Measurements from ENCODE around the gene ARMC8.

ARMC8 gene

GRCh38 chr3:138199851-138200250 is 12.8 kb downstream of the ARMC8 start:
- no peak for DNase-seq

DNA sequence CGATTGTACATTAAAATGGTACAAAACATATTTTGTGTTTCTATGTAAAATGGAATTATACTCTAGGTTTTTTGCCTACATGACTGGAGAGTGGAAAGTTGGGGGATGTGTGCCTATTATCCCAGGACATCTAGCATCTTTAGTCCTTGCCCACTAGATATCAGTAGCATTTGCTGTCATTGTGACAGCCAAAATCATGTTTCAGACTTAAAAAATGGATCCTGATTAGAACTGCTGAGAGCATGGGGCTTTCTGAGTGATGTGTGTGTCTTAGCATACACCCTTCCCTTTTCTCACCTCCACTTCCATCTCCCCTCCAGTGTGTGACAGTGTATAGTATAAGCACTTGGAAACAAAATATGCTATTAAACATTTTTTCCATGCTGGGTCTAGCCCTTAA is 13.3 kb downstream of the ARMC8 start:
- DNase-seq = no peak

GRCh38 chr3:138202945-138203701 is 16.0 kb downstream of the ARMC8 start:
- DNase-seq = no peak

DNA sequence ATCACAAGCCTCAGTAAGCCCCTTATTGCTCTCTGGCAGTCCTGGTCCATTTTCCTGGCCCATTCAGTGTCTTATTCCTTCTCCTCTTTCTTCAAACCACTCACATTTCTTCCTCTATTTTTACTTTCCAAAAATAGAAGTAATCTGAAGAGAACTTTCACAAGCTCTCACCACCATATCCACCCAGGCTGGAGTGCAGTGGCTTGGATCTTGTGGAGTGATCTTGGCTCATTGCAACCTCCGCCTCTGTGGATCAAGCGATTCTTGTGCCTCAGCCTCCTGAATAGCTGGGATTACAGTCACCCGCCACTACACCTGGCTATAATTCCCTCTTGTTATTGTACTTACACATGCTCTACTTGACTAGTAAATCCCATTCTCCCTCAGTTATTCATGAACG is 16.8 kb downstream of the ARMC8 start:
- no peak for DNase-seq

- DNase-seq = no peak
Observed at GRCh38 chr3:138205527-138205926, 18.4 kb downstream of the ARMC8 start.

GRCh38 chr3:138206196-138206595 is 19.1 kb downstream of the ARMC8 start:
- no peak for DNase-seq

GRCh38 chr3:138210528-138210927 is 23.4 kb downstream of the ARMC8 start:
- DNase-seq = no peak

GRCh38 chr3:138213398-138214085 is 26.4 kb downstream of the ARMC8 start:
- DNase-seq = no peak

DNA sequence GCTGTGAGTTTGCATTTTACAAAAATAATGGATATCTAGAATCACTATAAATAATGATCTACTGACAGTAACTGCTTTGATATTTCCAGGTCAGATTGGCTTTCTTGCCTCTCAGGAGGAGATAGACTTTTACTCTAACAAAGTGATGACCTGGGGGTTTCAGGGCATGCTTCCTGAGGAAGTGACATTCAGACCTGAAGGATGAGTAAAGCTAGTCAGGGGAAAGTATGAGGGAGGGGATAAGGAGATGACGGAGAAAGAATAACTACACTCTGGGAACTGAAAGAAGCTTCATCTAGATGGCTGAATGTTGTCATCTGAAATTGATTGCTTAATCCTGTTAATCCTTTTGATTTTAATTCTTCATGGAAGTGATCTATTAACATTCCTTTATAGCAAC is 32.2 kb downstream of the ARMC8 start:
- DNase-seq = no peak

DNA sequence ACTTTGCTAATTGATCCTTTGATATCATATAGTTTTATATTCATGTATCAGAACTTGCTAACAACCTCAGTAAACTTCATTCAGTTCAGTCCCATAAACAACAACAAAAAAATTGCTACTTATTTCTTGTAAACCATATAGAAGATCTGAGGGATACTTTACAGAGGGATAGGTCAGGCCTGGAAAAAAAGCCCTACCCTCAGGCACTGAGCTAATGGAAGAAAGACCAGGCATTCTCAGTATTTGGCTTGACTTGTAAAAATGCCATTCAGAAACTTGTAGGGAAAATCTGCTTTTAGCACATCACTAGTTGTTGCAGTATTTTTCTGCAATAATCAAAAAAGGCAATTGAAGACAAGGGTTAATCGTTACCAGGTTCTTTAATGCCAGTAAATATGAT is 33.1 kb downstream of the ARMC8 start:
- DNase-seq = no peak

DNA sequence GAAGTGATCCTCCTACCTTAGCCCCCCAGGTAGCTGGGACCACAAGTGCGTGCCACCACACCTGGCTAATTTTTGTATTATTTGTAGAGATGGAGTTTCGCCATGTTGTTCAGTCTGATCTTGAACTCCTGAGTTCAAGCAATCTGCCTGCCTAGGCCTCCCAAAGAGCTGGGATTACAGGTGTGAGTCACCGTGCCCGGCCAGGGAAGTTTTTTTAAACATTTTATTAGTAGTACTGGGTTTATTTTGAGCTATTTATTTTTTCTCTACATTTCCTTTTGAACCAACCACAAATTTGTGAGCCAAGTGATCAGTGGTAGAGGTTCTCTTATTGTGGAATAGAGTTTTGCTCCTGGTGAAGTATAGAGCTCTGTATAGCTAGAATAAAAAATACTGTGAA is 33.7 kb downstream of the ARMC8 start:
- no peak for DNase-seq

- DNase-seq = no peak
Observed at GRCh38 chr3:138222131-138222941, 35.2 kb downstream of the ARMC8 start.

DNA sequence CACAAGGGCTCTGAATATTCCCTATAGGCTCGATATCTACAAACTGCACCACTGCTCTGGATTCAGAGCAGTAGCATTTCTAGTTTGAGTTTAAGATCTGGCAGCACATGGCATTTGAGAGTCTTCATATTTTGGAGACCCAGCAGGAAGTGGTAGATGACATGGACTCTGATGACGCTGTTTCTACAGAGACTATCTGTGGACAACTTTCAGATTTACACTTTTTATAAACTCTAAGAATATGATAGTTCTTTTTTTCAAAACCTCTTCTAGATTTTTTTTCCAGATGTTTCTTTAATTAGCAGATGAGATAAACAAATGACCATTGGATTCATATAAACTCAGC is 35.8 kb downstream of the ARMC8 start:
- DNase-seq = no peak

DNA sequence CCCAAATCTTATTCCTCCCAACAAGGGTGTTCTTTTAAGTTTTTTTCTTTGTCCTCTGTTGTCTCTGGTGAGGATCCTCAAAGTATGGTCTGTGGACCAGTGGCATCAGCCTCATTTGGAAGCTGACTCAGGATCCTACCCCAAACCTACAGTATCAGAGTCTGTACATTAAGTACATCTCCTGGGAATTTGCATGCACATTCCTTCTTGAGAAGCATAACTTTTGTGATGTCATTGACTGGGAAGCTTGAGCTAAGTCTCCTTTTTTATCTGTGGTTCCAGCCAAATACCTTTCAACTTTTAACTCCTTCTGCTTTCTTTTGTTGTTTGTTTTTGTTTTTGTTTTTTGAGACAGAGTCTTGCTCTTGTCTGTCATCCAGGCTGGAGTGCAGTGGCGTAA is 40.5 kb downstream of the ARMC8 start:
- DNase-seq = no peak

DNA sequence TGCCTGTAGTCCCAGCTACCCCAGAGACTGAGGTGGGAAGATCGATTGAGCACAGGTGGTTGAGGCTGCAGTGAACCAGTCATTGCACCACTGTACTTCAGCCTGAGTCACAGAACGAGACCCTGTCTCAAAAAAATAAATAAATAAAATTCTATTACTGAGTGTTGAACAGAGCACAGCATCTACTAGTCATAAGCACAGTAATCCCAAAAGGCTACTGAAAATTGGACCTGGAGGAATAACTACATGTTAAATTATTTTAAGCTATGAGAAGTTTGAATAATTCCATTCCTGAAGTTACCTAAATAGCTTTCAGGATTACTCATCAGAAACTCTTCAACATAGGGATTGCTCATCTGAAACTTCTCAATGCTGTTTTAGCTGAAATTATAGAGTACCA is 43.4 kb downstream of the ARMC8 start:
- DNase-seq = no peak

DNA sequence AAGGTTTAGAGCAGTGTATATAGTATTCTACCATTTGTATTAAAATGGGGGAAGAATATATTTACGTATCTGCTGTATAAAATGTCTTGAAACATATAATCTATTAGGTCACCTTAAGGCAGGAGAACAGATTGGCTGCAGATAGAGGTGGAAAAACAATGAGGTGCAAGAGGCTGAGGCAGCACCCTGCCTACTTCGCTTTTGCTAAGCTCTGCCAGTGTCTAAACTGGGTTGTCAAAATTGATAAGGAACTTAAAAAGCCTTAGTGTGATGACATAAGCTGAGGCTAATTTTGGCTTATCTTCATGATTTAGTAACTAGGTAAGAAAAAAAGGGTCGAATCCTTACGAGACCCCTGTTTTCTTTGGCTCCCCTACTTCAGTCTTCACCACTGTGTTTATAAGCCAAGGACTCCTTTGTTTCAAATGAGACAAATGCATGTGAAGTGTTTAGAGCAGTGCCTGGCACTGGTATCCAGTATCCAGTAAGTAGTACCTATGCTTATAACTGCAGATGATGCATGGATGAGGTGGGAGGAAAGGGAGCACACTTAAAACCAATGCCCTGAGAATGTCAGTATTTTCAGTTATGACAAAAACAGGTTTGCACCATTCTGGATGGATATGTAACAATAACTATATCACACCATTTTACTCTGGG is 45.7 kb downstream of the ARMC8 start:
- no peak for DNase-seq

GRCh38 chr3:138234401-138235179 is 47.5 kb downstream of the ARMC8 start:
- no peak for DNase-seq

DNA sequence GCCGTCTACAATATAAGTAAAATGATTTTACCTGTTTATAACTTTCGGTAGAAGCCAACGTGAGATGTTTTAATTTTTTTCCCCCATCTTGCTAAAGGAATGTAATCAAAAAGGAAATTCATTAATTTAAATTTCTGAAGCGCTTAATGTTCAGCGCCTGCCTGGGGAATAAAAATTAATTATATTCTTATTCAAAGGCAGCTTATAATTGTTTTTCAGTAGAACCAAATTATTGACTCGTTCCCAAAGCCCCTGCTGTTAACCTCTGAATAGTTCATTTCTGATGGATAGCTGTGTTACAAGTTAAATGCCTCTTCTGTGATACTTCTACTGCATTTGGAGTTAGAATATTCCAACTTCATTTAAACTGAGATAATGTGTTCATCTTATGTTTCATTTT is 51.6 kb downstream of the ARMC8 start:
- DNase-seq = no peak

GRCh38 chr3:138241061-138241460 is 54.0 kb downstream of the ARMC8 start:
- no peak for DNase-seq

DNA sequence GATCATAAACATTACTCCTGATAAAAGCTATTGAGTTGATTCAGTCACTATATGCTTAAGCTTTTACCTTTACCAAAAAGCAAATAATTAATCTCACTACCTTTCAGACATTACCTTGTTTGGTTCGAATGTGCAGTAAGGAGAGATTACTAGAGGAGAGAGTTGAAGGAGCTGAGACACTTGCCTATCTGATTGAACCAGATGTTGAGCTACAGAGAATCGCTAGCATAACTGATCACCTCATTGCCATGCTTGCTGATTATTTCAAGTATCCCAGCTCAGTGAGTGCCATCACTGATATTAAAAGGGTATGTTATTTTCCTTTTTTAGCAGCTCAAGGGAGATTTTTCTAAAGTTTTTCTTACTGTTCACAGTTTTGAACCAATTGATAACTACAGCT is 54.6 kb downstream of the ARMC8 start:
- no peak for DNase-seq

GRCh38 chr3:138242466-138242865 is 55.4 kb downstream of the ARMC8 start:
- no peak for DNase-seq

DNA sequence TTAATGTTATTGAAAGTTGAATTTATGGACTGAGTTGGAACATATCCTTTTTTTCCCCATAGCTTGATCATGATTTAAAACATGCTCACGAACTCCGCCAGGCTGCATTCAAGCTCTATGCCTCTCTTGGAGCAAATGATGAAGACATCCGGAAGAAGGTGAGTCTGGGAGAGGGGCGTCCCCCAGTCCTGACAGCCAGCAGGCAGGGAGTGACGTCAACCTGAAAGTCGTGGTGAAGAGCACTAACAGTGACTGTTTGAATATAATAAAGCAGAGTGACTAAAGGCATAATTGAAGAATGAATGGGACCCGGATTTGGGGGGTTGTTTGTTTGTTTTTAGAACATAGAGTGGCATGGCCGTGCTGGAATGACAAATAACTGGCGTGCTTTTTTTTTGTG is 57.9 kb downstream of the ARMC8 start:
- DNase-seq = no peak

DNA sequence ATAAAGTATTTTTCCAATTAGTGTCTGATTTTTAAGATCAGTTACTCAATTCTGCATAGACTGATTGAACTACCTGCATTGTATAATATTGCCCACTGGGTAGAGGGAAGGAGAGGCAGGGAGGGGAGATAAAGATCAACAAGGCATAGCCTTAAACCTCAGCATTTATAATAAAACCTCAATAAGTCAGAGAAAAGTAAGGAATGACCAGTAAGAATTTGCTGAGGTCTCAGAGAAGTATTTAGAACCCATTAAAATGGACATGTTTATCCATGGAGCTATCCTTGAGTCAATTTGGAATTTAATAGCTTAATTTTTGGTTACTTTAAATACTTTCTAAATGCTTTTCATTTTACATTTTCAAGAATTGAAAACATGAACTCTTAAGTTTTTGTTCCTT is 62.5 kb downstream of the ARMC8 start:
- DNase-seq = no peak

Data from eye (tissue), 1 donor.